Measurements from ENCODE around the gene LSM7. TPM values are rescaled to one million over a fixed set of nuclear protein-coding genes. Genes with fewer than 3 reads are reported as not detected.

LSM7 gene
- total RNA-seq, 1 donor from 2014 or later: 183 TPM

- Histone ChIP-seq H3F3A (ENCODE audit: low read depth) (no peaks in the 10 kb centered on the region), H3K4me1 (no peaks in the 10 kb centered on the region), H3K4me3 (no peak overlapping the region), H2AFZ (replicated peaks) (no peak overlapping the region), H3K9me3 (ENCODE audit: low read depth) (no peaks in the 10 kb centered on the region), H3K9ac (no peak overlapping the region), H3K27ac (no peak overlapping the region), H3K36me3 (no peaks in the 10 kb centered on the region), H3K27me3 (no peaks in the 10 kb centered on the region), H3K79me2 (ENCODE audit: low read depth) (no peaks in the 10 kb centered on the region), H3K4me2 (no peak overlapping the region), H4K20me1 (ENCODE audit: low read depth) (peaks cover 2% of the 10 kb centered on the region)
- Mint-ChIP-seq H3K27me3 (ENCODE audit: insufficient read depth, low read depth) (peaks cover 3% of the 10 kb centered on the region), H3K9me3 (no peaks in the 10 kb centered on the region), H3K27ac (no peak overlapping the region), H3K4me1 (no peaks in the 10 kb centered on the region), H3K36me3 (peaks cover 4% of the 10 kb centered on the region), H3K4me3 (no peak overlapping the region)
- no peak for DNase-seq (ENCODE audit: low spot score)
- TF ChIP-seq EZH2phosphoT487 (IDR thresholded peaks at IDR 0.05) (no peak), EZH2 (IDR thresholded peaks at IDR 0.05) (no peak)
- TF ChIP-seq, protein P1, sequence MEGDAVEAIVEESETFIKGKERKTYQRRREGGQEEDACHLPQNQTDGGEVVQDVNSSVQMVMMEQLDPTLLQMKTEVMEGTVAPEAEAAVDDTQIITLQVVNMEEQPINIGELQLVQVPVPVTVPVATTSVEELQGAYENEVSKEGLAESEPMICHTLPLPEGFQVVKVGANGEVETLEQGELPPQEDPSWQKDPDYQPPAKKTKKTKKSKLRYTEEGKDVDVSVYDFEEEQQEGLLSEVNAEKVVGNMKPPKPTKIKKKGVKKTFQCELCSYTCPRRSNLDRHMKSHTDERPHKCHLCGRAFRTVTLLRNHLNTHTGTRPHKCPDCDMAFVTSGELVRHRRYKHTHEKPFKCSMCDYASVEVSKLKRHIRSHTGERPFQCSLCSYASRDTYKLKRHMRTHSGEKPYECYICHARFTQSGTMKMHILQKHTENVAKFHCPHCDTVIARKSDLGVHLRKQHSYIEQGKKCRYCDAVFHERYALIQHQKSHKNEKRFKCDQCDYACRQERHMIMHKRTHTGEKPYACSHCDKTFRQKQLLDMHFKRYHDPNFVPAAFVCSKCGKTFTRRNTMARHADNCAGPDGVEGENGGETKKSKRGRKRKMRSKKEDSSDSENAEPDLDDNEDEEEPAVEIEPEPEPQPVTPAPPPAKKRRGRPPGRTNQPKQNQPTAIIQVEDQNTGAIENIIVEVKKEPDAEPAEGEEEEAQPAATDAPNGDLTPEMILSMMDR (IDR thresholded peaks at IDR 0.05): no peak
These were observed 16.7 kb upstream of the LSM7 start for GRCh38 chr19:2345076-2345475.

GRCh38 chr19:2344381-2344870, 16.0 kb upstream of the LSM7 start:
- Mint-ChIP-seq H3K27ac (no peak overlapping the region), H3K36me3 (peaks cover 4% of the 10 kb centered on the region), H3K27me3 (ENCODE audit: insufficient read depth, low read depth) (peaks cover 3% of the 10 kb centered on the region), H3K4me1 (no peaks in the 10 kb centered on the region), H3K9me3 (no peaks in the 10 kb centered on the region), H3K4me3 (no peak overlapping the region)
- Histone ChIP-seq H4K20me1 (ENCODE audit: low read depth) (peaks cover 2% of the 10 kb centered on the region), H3K36me3 (no peaks in the 10 kb centered on the region), H3K9ac (no peak overlapping the region), H3F3A (ENCODE audit: low read depth) (no peaks in the 10 kb centered on the region), H3K4me2 (no peak overlapping the region), H3K4me1 (no peaks in the 10 kb centered on the region), H3K9me3 (ENCODE audit: low read depth) (no peaks in the 10 kb centered on the region), H2AFZ (replicated peaks) (no peak overlapping the region), H3K27ac (no peak overlapping the region), H3K79me2 (ENCODE audit: low read depth) (no peaks in the 10 kb centered on the region), H3K4me3 (no peak overlapping the region), H3K27me3 (no peaks in the 10 kb centered on the region)
- DNase-seq (ENCODE audit: low spot score): no peak
- TF ChIP-seq, protein P1 (IDR thresholded peaks at IDR 0.05): no peak
- no peak for TF ChIP-seq EZH2 (IDR thresholded peaks at IDR 0.05)
- TF ChIP-seq EZH2phosphoT487 (IDR thresholded peaks at IDR 0.05): no peak

DNA sequence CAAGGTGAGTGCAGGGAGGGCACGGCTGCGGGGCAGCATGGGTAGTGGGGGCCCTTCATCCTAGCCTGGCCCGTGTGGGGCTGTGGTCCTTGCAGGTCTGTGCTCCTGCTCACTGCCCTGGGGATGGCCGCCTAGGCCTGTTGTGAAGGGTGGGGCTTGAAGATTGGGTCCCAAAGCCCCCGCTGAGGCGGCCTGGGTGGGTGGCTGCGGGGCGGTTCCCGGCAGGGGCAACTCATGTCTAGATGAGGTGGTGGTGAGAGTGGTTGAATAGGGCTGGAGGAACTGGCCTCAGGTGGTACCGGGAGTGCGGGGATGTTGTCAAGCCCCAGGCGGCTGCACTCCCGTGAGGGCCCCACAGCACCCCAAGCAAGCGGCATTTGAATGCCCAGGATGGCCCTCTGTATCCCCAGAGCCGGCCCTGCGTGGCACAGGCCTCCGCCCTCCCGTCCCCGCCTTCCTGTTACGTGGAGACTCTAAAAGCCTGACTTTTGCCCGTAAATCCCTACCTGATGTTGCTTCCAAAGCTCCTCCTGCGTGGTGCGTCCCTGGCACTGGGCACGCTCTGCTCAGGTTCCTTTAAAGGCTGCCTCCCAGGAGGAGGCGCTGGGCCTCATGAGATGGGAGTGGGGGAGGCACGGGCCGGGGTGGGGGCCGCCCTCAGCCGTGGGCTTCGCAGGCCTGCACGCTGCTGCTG, 15.1 kb upstream of the LSM7 start:
- DNase-seq (ENCODE audit: low spot score): no peak

More for the DNA sequence above, 15.1 kb upstream of the LSM7 start:
- H3F3A ChIP-seq (ENCODE audit: low read depth): no peaks in the 10 kb centered on the region
- H3K4me3 ChIP-seq: no peak overlapping the region
- no peak overlapping the region for H2AFZ ChIP-seq (replicated peaks)
- Mint-ChIP-seq H3K27ac (no peak overlapping the region), H3K4me1 (no peaks in the 10 kb centered on the region), H3K36me3 (peaks cover 4% of the 10 kb centered on the region), H3K9me3 (no peaks in the 10 kb centered on the region), H3K4me3 (no peak overlapping the region), H3K27me3 (ENCODE audit: insufficient read depth, low read depth) (peaks cover 3% of the 10 kb centered on the region)
- no peak overlapping the region for H3K4me2 ChIP-seq
- H3K4me1 ChIP-seq: no peaks in the 10 kb centered on the region
- H4K20me1 ChIP-seq (ENCODE audit: low read depth): peaks cover 7% of the 10 kb centered on the region
- no peaks in the 10 kb centered on the region for H3K9me3 ChIP-seq (ENCODE audit: low read depth)
- no peak overlapping the region for H3K27ac ChIP-seq
- peaks cover 2% of the 10 kb centered on the region for H3K79me2 ChIP-seq (ENCODE audit: low read depth)
- H3K9ac ChIP-seq: no peak overlapping the region
- TF ChIP-seq EZH2 (IDR thresholded peaks at IDR 0.05) (no peak), EZH2phosphoT487 (IDR thresholded peaks at IDR 0.05) (no peak)
- TF ChIP-seq, protein P1 (IDR thresholded peaks at IDR 0.05): no peak
- H3K27me3 ChIP-seq: no peaks in the 10 kb centered on the region
- no peaks in the 10 kb centered on the region for H3K36me3 ChIP-seq
